ENCODE measurements around the gene PAFAH2. TPM values are rescaled to one million over a fixed set of nuclear protein-coding genes. Genes with fewer than 3 reads are reported as not detected.

Gene PAFAH2
- total RNA-seq, 1 experiment from 2014 or later, result 6.7 TPM

DNA sequence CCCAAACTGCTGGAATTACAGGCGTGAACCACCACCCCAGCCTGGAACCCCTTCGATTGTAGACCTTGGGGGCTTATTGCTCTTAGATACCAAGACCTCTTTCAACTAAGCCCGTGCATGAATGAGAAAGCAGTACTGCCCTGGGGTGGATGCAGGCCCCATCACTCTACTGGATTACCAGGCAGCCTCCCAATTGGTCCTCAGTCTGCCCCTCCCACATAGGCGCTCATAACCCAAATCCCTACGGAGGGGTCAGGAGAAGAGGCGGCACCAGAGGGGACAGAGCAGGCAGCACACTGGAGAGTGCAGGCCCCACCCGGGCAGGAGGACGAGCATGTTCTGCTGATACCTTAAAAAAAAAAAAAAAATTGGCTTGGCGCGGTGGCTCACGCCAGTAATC is 79.2 kb downstream of the PAFAH2 start:
- Histone ChIP-seq H3K36me3 (ENCODE audit: insufficient read depth, low read length, poor library complexity, severe bottlenecking) (no peaks in the 10 kb centered on the region), H3K27ac (ENCODE audit: low read depth, low read length, poor library complexity, severe bottlenecking) (no peak overlapping the region), H3K9me3 (ENCODE audit: low read depth, low read length, poor library complexity, severe bottlenecking) (no peaks in the 10 kb centered on the region), H3K4me3 (ENCODE audit: low read depth, low read length, poor library complexity, severe bottlenecking) (no peak overlapping the region), H3K27me3 (replicated peaks; ENCODE audit: insufficient read depth, low read depth, low read length, poor library complexity) (no peaks in the 10 kb centered on the region), H3K4me1 (ENCODE audit: insufficient read depth, low read length, poor library complexity, severe bottlenecking) (peaks cover 10% of the 10 kb centered on the region)
- ChIA-PET CTCF (no interaction called here), POLR2A (ENCODE audit: low non-redundant PET) (no interaction called here)
- TF ChIP-seq EZH2 (IDR thresholded peaks at IDR 0.05; ENCODE audit: borderline replicate concordance, low read depth, low read length, poor library complexity, severe bottlenecking), result no peak
- TF ChIP-seq, protein P1, sequence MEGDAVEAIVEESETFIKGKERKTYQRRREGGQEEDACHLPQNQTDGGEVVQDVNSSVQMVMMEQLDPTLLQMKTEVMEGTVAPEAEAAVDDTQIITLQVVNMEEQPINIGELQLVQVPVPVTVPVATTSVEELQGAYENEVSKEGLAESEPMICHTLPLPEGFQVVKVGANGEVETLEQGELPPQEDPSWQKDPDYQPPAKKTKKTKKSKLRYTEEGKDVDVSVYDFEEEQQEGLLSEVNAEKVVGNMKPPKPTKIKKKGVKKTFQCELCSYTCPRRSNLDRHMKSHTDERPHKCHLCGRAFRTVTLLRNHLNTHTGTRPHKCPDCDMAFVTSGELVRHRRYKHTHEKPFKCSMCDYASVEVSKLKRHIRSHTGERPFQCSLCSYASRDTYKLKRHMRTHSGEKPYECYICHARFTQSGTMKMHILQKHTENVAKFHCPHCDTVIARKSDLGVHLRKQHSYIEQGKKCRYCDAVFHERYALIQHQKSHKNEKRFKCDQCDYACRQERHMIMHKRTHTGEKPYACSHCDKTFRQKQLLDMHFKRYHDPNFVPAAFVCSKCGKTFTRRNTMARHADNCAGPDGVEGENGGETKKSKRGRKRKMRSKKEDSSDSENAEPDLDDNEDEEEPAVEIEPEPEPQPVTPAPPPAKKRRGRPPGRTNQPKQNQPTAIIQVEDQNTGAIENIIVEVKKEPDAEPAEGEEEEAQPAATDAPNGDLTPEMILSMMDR (conservative IDR thresholded peaks at IDR 0.05; ENCODE audit: low read depth, low read length), result no peak
- BruUV-seq (replicated peaks), result no TSS peak
- intact Hi-C loops (cut with micrococcal nuclease; ENCODE audit: unreplicated experiment), result no loop called here
- no peak for DNase-seq (ENCODE audit: low spot score)

GRCh38 chr1:25917996-25918395 is 79.9 kb downstream of the PAFAH2 start:
- BruUV-seq (replicated peaks), result no TSS peak
- H3K27ac ChIP-seq (ENCODE audit: low read depth, low read length, poor library complexity, severe bottlenecking), result no peak overlapping the region
- H3K9me3 ChIP-seq (ENCODE audit: low read depth, low read length, poor library complexity, severe bottlenecking), result no peaks in the 10 kb centered on the region
- no peak for TF ChIP-seq EZH2 (IDR thresholded peaks at IDR 0.05; ENCODE audit: borderline replicate concordance, low read depth, low read length, poor library complexity, severe bottlenecking)
- TF ChIP-seq, protein P1 (conservative IDR thresholded peaks at IDR 0.05; ENCODE audit: low read depth, low read length), result no peak
- H3K4me3 ChIP-seq (ENCODE audit: low read depth, low read length, poor library complexity, severe bottlenecking), result no peak overlapping the region
- no peaks in the 10 kb centered on the region for H3K27me3 ChIP-seq (replicated peaks; ENCODE audit: insufficient read depth, low read depth, low read length, poor library complexity)
- ChIA-PET CTCF (no interaction called here), POLR2A (ENCODE audit: low non-redundant PET) (no interaction called here)
- H3K4me1 ChIP-seq (ENCODE audit: insufficient read depth, low read length, poor library complexity, severe bottlenecking), result peaks cover 10% of the 10 kb centered on the region
- no peak for DNase-seq (ENCODE audit: low spot score)
- no peaks in the 10 kb centered on the region for H3K36me3 ChIP-seq (ENCODE audit: insufficient read depth, low read length, poor library complexity, severe bottlenecking)
- intact Hi-C loops (cut with micrococcal nuclease; ENCODE audit: unreplicated experiment), result no loop called here

DNA sequence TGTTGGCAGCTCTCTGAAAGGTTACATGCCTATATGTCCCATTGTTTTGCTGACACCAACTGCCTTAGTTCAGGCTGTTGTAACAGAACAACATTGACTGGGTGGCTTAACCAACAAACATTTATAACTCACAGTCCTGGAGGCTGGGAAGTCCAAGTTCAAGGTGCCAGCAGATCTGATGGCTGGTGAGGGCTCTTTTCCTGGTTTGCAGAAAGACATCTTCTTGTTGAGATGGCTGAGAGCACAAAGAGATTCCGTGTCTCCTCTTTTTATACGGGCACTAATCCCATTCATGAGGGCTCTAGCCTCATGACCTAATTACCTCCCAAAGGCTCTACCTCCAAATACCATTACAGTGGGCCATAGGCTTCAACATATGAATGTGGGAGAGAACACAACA is 81.4 kb downstream of the PAFAH2 start:
- H3K4me1 ChIP-seq (ENCODE audit: insufficient read depth, low read length, poor library complexity, severe bottlenecking), result peaks cover 2% of the 10 kb centered on the region
- POLR2A ChIA-PET (ENCODE audit: low non-redundant PET), result no interaction called here

More for the DNA sequence above, 81.4 kb downstream of the PAFAH2 start:
- CTCF ChIA-PET, result no interaction called here
- intact Hi-C loops (cut with micrococcal nuclease; ENCODE audit: unreplicated experiment), result no loop called here
- TF ChIP-seq, protein P1 (conservative IDR thresholded peaks at IDR 0.05; ENCODE audit: low read depth, low read length), result no peak
- no peak for TF ChIP-seq EZH2 (IDR thresholded peaks at IDR 0.05; ENCODE audit: borderline replicate concordance, low read depth, low read length, poor library complexity, severe bottlenecking)
- no peak overlapping the region for H3K27ac ChIP-seq (ENCODE audit: low read depth, low read length, poor library complexity, severe bottlenecking)
- H3K4me3 ChIP-seq (ENCODE audit: low read depth, low read length, poor library complexity, severe bottlenecking), result no peak overlapping the region
- H3K27me3 ChIP-seq (replicated peaks; ENCODE audit: insufficient read depth, low read depth, low read length, poor library complexity), result no peaks in the 10 kb centered on the region
- H3K9me3 ChIP-seq (ENCODE audit: low read depth, low read length, poor library complexity, severe bottlenecking), result no peaks in the 10 kb centered on the region
- BruUV-seq (replicated peaks), result no TSS peak
- no peaks in the 10 kb centered on the region for H3K36me3 ChIP-seq (ENCODE audit: insufficient read depth, low read length, poor library complexity, severe bottlenecking)
- DNase-seq (ENCODE audit: low spot score), result no peak

Measured in A673 (cell line).